Cerebellar nuclear complex (tissue), 1 donor: ENCODE measurements around the gene STK17B.

Experiments used
- DNase-seq, 2 experiments: peaks; one replicate each; lab custom pipeline; 2025; lab: John Stamatoyannopoulos, UW

The STK17B gene

DNA sequence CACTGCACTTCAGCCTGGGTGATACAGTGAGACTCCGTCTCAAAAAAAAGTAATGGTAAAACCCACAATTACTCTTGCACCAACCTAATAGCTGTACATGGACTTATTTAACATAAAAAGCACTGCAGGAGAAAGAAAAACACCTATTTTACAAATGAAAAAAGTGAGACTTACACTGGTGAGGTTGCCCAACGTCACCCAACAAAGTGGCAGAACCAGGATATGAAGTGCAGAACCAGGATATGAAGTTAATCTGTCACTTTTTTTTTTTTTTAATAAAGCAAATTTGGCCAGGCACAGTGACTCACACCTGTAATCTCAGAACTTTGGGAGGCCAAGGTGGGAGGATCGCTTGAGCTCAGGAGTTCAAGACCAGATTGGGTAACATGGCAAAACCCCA, 13.5 kb upstream of the STK17B start:
- no peak for DNase-seq

- no peak for DNase-seq
These were observed 12.3 kb upstream of the STK17B start for GRCh38 chr2:196183528-196184231.

- no peak for DNase-seq
These were observed 11.7 kb upstream of the STK17B start for GRCh38 chr2:196183172-196183473.

- DNase-seq = no peak
These were observed 11.2 kb upstream of the STK17B start for GRCh38 chr2:196182439-196183171.

- DNase-seq = no peak
These were observed 10.1 kb upstream of the STK17B start for GRCh38 chr2:196181484-196181883.

DNA sequence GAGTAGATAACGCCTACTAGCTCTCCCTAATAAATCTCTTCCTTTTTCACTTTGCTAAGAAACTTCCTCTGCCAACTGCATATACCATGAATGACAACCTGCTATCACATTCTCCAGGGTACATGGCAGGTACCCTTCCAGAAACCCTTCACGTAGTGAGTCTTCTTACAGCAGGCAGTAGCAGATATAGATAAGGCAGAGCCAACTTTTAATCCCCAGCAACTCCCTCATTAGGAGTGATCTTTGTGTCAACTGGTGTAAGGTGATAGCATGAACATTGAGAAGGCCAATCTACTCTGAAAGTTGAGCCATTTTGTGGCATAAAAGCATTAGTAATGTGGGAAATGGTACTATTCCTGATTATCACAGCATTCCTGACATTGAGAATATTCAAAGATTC, 5.7 kb upstream of the STK17B start:
- no peak for DNase-seq

- DNase-seq = no peak
These were observed 4.9 kb upstream of the STK17B start for GRCh38 chr2:196176142-196176738.

GRCh38 chr2:196174404-196174803, 3.0 kb upstream of the STK17B start:
- DNase-seq = no peak

DNA sequence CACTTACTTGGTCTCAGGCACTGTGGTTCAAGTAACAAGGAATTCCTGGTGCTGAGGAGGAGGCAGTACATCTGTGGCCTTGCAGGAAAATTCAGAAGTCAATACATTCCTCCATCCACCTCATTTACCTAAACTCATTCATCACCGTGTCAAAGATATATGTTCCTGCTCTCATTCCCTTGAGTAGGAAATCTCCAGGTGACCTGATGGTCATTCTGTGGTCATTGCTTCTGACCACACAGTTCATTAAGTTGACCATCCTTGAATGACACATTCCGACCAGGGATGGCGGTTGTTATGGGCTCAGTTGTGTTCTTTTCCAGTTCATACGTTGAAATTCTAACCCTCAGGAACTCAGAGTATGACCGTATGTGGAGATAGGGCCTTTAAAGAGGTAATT, 2.1 kb upstream of the STK17B start:
- no peak for DNase-seq

- DNase-seq = no peak
These were observed 1.6 kb upstream of the STK17B start for GRCh38 chr2:196172951-196173350.

DNA sequence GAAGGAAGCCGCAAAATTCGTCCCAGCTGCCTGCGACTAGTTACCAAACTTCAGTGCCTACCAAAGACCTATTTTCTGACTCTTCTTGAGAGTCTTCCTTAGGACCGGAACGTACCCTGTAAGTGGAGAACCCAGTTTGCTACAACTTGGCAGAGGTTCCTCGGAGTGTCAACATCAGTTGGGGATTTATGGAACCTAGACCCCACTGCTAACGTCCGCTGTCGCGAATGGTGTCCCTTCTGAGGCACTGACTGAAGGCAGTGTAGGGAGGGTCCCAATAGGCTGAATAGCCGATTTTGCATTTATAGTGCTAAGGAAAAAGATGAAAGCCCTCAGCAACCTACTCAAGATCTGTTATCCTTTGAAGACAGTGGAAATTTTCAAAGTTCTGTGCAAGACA, 568 bp upstream of the STK17B start:
- no peak for DNase-seq

DNA sequence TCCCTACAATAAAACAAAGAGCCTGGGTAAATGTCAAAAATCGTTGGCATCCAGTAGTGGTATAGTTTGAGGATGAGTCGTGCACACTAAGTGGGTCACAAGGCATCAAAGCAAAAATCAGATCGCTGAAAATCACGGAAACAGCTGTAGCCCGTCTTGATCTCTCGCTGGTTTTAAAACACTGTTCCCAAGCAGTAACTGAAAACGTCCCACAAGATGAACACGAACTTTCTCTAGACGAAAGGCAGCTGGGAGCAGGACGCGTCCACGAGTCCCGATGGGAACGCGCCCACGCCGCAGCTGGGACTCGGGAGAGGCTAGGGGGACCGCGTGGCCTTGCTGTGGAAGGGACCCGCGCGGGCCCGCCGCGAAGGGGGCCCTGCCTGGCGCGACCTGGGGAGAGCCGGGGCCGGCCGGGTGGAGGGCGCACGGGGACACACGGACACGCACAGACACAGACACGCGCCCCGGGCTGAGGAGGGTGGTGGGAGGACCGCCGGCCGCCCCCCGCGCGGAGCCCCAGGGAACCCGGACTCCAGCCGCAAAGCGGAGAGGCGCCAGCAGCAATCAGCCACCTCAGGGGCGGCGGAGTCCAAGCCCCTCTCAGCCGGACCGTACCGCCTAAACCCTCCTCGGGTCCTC, 651 bp downstream of the STK17B start:
- no peak for DNase-seq

GRCh38 chr2:196170213-196170605, 1.2 kb downstream of the STK17B start:
- no peak for DNase-seq

DNA sequence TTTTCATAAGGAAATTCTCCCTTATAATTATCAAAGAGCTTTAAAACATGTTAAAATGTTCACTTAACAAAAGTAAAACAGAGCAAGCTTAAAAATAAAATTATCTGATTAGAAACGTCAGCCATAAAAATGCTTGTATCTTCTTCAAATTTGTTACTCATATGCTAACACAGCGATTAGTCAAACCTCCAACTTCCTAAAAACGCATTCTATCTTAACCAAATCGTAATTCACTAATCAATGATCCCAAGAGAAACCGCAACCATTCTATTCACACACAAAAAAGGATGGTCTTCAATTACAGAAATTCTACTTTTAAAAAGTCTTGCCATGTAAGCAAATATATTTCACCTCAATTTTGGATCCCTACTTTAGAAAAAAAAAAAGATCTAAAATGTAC, 1.9 kb downstream of the STK17B start:
- no peak for DNase-seq

DNA sequence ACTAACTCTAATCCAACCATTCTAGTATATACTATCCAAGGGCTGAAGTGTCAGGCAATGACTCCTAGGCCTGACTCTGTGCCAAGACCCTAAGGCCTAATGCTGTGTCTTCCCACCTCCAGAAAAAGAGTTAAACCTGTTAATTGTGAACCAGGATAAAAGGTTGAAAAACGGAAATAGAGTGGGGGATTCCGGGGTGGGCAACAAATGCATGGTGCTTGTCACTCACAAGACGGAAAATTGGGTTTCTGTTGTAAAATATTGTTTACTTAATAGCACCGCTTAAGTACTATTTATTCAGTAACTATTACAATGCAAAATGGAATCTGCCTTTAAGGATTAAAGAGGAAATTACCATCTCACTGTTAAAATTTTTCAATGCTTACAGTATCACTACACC, 3.2 kb downstream of the STK17B start:
- DNase-seq = no peak

DNA sequence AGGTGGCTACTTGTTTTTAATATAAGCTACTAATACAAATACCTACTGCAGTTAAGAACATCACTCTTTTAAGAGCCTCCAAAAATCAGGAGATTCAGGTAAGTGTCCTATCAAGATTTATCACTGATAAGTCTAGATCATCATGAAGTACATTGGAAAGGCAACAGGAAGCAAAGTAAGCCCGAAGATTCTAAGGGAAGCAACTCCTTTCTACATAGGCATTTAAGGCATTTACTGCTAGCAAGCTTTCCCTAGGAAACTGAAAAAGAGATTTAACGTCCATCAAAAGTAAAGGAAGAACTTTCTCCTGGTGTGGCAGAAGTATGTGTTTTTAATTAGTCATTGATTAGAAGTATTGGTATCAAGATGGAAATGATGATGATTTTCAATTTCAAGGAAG, 3.7 kb downstream of the STK17B start:
- no peak for DNase-seq

DNA sequence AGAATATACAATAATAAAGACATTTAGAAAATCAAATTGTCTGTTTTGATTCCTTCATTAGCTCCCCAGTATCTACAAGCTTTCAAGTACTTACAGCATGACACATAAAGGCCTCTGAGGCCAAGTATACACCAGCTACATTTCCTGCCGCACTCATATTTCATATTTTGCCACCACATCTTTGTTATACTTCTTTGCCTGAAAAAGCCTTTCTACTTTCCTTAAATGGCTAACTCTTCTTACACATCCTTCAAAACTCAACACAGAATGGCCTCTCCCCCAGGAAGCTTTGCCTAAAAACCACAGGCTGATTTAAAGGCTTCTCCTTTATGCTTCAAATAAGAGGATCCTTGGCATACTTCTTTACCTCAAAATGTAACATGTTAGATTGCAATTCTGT, 4.5 kb downstream of the STK17B start:
- no peak for DNase-seq

DNA sequence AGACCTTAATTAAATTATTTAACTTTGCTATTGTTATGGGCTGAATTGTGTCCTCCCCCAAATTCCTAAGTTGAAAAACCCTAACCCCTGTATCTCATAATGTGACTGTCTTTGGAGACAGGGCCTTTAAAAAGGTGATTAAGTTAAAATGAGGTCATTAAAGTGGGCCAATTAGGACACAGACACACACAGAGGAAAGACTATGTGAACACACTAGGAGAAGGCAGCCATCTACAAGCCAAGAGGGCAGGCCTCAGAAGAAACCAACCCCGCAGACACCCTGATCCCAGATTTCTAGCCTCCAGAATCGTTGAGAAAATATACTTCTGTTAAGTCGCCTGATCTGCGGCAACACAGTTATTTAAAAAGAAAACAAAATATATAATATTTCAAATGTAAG, 6.4 kb downstream of the STK17B start:
- no peak for DNase-seq

DNA sequence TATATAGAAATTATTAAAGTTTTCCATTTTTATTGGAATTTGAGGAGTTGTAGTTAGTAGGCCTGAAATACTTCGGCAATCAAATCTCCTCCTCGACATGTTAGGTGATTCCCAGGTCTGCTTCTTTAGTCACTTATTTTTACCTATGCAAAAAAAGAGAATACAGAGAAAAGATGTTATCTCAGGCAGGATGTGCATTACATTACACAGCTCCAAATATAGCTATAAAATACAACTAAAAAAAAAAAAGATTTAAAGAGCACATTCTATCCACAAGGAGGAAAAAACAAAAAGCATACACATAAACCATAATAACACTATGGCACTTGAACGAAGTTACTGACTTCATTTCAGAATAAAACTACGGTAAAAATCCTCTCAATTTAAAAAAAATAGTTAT, 8.1 kb downstream of the STK17B start:
- DNase-seq = no peak

DNA sequence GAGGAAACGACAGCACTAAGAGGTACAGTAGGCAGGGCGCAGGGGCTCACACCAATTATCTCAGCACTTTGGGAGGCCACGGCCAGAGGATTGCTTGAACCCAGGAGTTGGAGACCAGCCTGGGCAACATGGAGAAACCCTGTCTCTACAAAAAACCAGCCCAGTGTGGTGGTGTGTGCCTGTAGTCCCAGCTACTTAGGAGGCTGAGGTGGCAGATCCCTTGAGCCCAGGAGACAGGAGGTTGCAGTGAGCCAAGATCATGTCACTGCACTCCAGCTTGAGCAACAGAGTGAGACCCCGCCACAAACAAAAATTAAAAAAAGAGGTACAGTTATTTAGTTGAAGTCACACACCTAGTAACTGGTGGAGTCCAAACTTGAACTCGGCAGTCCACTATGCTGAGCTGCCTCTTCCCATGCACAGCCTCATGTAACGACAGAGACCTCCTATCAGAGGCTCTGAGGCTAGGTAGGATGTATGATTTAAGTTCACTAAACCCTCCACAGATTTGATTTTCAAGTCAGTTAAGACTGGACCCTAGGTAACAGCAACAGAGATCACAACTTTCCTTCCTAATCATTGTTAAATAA, 8.7 kb downstream of the STK17B start:
- no peak for DNase-seq

GRCh38 chr2:196160946-196161345, 10.4 kb downstream of the STK17B start:
- DNase-seq = no peak

DNA sequence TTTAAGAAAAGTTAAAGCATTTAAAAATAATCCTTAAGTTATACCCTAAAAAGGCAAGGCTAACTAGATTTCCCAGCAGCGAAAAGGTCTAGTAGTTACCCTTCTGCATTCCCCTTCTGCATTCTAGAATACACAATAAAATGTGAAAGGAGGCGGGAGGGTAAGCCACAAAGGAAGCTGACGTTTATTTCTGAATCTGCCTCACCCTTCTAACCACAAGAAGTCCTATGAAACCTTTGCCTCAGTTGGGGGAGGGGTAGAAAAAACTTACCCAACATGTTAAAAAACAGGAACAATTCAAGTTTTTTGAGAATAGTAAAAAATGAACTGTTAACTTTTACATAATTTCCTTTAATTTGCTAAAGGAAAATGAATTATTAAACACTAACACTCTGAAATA, 11.3 kb downstream of the STK17B start:
- no peak for DNase-seq
